Suprapubic skin (tissue), 4 donors: Measurements from ENCODE around the gene FGF1. TPM values are rescaled to one million over a fixed set of nuclear protein-coding genes. Genes with fewer than 3 reads are reported as not detected.

Experiments
- DNase-seq, 2 donors: peaks; one replicate each; pipeline ENCODE4 v3.0.0-alpha.2; 2019; ENCODE audit warnings: low spot score in 2 of 2
- H3K27ac ChIP-seq: fragments of 200-600 bp; sonication (generic); one replicate; pipeline ENCODE4 v1.5.1; 2019
- H3K27me3 ChIP-seq: fragments of 200-600 bp; sonication (generic); one replicate; pipeline ENCODE4 v1.5.1; 2019
- H3K36me3 ChIP-seq: fragments of 200-600 bp; sonication (generic); one replicate; pipeline ENCODE4 v1.5.1; 2019
- H3K4me1 ChIP-seq: fragments of 200-600 bp; sonication (generic); one replicate; pipeline ENCODE4 v1.5.1; 2019
- H3K4me3 ChIP-seq: fragments of 200-600 bp; sonication (generic); one replicate; pipeline ENCODE4 v1.5.1; 2019; ENCODE audit warnings: mild to moderate bottlenecking
- H3K9me3 ChIP-seq: fragments of 200-600 bp; sonication (generic); one replicate; pipeline ENCODE4 v1.5.1; 2019
- EP300 ChIP-seq: sonication (generic); formaldehyde crosslinking; IDR thresholded peaks from one replicate; pipeline ENCODE4 v1.6.1; 2017; ENCODE audit warnings: antibody characterized with exemption
- POLR2A ChIP-seq, 2 donors: fragments of 450-650 bp; IDR thresholded peaks; one replicate each; pipeline ENCODE4 v1.6.1; 2017; ENCODE audit warnings: antibody characterized with exemption in 2 of 2, mild to moderate bottlenecking in 2 of 2, moderate library complexity in 2 of 2
- POLR2AphosphoS5 ChIP-seq, 3 donors: sonication (generic); formaldehyde crosslinking; IDR thresholded peaks; one replicate each; pipeline ENCODE4 v1.6.1; 2017; ENCODE audit warnings: antibody characterized with exemption in 3 of 3
- WGBS: methylation state at CpG from one replicate; pipeline ENCODE4 v1.1.5; 2018; 5-methylcytosine and 5-hydroxymethylcytosine counted together
- total RNA-seq, 4 donors: library from RNA; depleted of rRNA; stranded (reverse); fragments of >200 nt; gene quantifications; one replicate each; pipeline ENCODE4 v1.1.0, GENCODE V29; 2016
- TF ChIP-seq, protein P1 (sequence below), 2 donors: fragments of 200-600 bp in 1 of 2; fragments of 450-650 bp in 1 of 2; sonication (generic) in 1 of 2; IDR thresholded peaks; one replicate each; pipeline ENCODE4 v1.5.1; 2016 to 2019; ENCODE audit warnings: antibody characterized with exemption in 2 of 2, mild to moderate bottlenecking in 1 of 2, moderate library complexity in 1 of 2

Gene FGF1
- total RNA-seq, 4 donors from 2014 or later = 0.48 to 2.5 (median 1.9) TPM

DNA sequence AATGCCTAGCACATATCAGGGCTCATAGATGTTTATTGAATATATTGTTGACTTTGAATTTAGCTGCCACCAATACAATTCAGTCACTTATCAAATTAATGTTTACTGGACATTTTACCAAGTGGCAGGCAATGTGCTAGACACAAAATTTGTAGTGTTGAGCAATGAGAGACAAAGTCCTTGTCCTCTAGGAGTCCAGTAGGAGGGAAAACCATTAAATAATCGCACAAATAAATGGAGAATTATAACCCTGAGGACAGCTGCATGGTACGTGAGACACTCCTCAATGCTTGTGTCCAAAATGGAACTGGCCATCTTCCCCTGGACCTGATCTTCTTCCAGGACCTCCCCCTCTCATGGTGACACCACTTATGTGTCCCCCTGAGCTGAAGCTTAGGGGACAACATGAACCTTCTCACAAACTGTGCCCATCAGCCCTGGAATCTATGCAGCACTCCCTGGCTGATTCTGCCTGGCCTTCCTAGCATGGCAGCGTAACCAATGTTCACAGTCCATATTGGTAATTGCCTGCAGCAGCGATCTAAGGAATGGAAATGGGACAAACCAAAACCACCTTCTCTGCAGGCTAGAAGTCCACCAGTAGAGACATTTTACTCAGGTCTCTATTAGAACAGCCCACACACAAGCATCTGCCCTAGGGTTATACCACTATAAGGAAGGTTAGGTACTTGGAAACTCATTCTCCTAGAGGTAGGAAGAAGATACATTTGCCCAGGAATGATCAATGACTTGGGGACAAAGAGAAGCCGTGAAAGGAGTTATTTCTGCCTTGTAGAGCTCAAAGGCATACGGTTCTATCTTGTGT is 75.5 kb downstream of the FGF1 start:
- Histone ChIP-seq H3K9me3 (no peaks in the 10 kb centered on the region), H3K27ac (no peak overlapping the region), H3K4me3 (no peak overlapping the region), H3K27me3 (no peaks in the 10 kb centered on the region), H3K36me3 (no peaks in the 10 kb centered on the region), H3K4me1 (no peaks in the 10 kb centered on the region)
- DNase-seq = no peak
- TF ChIP-seq EP300 (no peak), POLR2A (IDR thresholded peaks at IDR 0.05) (no peak), POLR2AphosphoS5 (IDR thresholded peaks at IDR 0.05) (no peak)
- TF ChIP-seq, protein P1, sequence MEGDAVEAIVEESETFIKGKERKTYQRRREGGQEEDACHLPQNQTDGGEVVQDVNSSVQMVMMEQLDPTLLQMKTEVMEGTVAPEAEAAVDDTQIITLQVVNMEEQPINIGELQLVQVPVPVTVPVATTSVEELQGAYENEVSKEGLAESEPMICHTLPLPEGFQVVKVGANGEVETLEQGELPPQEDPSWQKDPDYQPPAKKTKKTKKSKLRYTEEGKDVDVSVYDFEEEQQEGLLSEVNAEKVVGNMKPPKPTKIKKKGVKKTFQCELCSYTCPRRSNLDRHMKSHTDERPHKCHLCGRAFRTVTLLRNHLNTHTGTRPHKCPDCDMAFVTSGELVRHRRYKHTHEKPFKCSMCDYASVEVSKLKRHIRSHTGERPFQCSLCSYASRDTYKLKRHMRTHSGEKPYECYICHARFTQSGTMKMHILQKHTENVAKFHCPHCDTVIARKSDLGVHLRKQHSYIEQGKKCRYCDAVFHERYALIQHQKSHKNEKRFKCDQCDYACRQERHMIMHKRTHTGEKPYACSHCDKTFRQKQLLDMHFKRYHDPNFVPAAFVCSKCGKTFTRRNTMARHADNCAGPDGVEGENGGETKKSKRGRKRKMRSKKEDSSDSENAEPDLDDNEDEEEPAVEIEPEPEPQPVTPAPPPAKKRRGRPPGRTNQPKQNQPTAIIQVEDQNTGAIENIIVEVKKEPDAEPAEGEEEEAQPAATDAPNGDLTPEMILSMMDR (IDR thresholded peaks at IDR 0.05) = no peak
- WGBS = 76% methylated on average over 6 of the region's 6 CpGs

DNA sequence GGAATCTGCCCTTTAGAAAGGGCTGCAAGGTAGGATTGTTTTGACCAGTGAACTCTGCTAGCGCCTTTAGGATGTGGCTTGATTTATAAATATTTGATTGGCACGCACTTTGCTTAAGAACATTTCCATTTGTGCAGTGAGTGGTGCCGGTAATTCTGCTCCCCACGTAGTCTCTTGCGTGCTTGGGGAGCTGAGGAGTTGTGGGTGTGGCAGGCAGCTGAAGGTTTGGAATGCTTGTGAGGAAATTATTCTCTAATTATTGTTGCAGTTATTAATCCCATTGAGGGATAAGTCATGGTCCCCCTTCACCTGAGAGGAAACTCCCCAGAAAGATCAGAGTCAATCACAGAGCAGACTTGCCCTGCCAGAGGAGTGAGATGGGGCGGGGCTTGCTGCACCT is 76.7 kb downstream of the FGF1 start:
- Histone ChIP-seq H3K9me3 (no peaks in the 10 kb centered on the region), H3K4me1 (no peaks in the 10 kb centered on the region), H3K27me3 (no peaks in the 10 kb centered on the region), H3K4me3 (no peak overlapping the region), H3K27ac (no peak overlapping the region), H3K36me3 (no peaks in the 10 kb centered on the region)
- TF ChIP-seq EP300 = no peak
- TF ChIP-seq, protein P1 (IDR thresholded peaks at IDR 0.05) = no peak
- no peak for TF ChIP-seq POLR2AphosphoS5 (IDR thresholded peaks at IDR 0.05)
- TF ChIP-seq POLR2A (IDR thresholded peaks at IDR 0.05) = no peak
- DNase-seq = no peak
- 52% methylated on average over 6 of the region's 6 CpGs for WGBS

DNA sequence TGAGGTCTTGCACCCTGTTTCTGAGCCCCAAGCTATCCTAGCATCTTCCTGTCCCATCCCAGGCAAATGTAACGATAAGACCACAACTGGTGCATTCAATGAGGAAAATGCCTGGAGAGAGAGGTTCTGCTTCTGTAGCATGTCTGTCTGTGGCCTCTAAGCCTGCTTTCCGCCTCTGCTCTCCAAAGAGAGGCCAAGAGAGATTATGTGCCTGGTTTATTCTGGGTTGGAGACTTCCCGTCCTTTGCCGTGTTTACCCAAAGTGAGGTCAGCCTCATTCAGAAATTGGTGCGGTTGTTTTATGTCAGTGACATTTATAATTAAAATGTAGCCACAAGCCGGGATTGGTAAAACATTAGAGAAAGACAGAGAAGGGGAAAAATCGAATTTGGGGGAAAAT is 77.8 kb downstream of the FGF1 start:
- TF ChIP-seq, protein P1 (IDR thresholded peaks at IDR 0.05) = no peak
- TF ChIP-seq POLR2A (IDR thresholded peaks at IDR 0.05) (no peak), EP300 (no peak), POLR2AphosphoS5 (IDR thresholded peaks at IDR 0.05) (no peak)
- WGBS = 94% methylated on average over 7 of the region's 7 CpGs
- H3K9me3 ChIP-seq = no peaks in the 10 kb centered on the region
- no peaks in the 10 kb centered on the region for H3K36me3 ChIP-seq
- no peak for DNase-seq
- H3K4me1 ChIP-seq = no peaks in the 10 kb centered on the region
- H3K27ac ChIP-seq = no peak overlapping the region
- H3K27me3 ChIP-seq = no peaks in the 10 kb centered on the region
- no peak overlapping the region for H3K4me3 ChIP-seq

DNA sequence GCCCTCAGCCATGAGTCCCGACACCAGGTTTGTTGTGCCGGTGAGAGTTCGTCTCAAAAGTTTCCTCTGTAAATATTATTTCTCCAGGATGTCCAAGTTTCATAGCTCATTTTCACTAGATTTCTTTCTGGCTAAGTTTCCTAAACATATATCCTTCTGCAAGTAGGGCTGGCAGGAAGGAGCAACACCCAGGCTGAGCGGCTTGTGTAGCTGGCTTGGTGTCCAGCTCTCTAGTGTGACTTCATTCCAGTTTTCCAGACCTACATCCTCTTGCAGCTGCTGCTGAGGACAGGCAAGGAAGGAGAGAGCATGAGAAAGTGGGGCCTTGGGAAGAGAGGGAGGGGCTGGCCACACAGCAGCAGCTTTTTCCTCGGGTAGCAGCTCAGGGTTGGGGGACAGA is 80.3 kb downstream of the FGF1 start:
- TF ChIP-seq EP300 (no peak), POLR2AphosphoS5 (IDR thresholded peaks at IDR 0.05) (no peak)
- TF ChIP-seq, protein P1 (IDR thresholded peaks at IDR 0.05) = no peak
- Histone ChIP-seq H3K27ac (no peak overlapping the region), H3K4me3 (no peak overlapping the region), H3K36me3 (no peaks in the 10 kb centered on the region), H3K27me3 (no peaks in the 10 kb centered on the region), H3K9me3 (no peaks in the 10 kb centered on the region), H3K4me1 (peaks cover 4% of the 10 kb centered on the region)
- 71% methylated on average over 5 of the region's 5 CpGs for WGBS
- DNase-seq = no peak

DNA sequence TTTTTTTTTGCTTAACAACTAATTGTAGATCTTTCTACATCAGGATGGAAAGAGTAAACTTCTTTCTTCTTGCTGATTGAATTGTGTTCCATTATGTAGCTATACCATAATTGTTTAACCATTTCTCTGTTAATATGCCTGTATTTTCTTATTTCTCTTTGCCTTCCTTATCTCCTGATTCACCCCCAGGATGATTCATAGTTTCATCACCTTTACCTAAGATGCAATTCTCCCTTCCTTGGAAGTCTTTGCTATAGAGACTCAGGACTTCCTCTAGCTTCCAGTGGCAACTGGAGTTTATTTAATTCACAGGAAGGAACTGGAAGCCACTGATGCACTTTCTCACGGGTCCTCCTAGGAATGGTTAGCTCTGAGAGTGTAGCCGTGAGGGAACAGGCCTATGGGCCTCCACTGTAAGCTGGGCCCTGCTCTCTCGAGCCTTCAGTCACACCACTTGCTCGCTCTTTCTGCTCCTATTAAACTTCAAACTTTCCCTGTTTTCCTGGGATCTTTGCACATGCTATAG is 83.1 kb downstream of the FGF1 start:
- no peaks in the 10 kb centered on the region for H3K36me3 ChIP-seq
- no peaks in the 10 kb centered on the region for H3K27me3 ChIP-seq
- WGBS = 82% methylated on average over 4 of the region's 4 CpGs
- H3K27ac ChIP-seq = no peak overlapping the region
- DNase-seq = no peak
- no peak overlapping the region for H3K4me3 ChIP-seq
- no peaks in the 10 kb centered on the region for H3K9me3 ChIP-seq
- H3K4me1 ChIP-seq = peaks cover 10% of the 10 kb centered on the region
- TF ChIP-seq, protein P1 (IDR thresholded peaks at IDR 0.05) = no peak
- TF ChIP-seq POLR2AphosphoS5 (IDR thresholded peaks at IDR 0.05) (no peak), EP300 (no peak), POLR2A (IDR thresholded peaks at IDR 0.05) (no peak)
